ENCODE results near the gene CREB3. TPM values are rescaled to one million over a fixed set of nuclear protein-coding genes. Genes with fewer than 3 reads are reported as not detected.

CREB3 gene
- total RNA-seq, 4 donors from 2014 or later = 17.8 to 39.6 (median 26.2) TPM

DNA sequence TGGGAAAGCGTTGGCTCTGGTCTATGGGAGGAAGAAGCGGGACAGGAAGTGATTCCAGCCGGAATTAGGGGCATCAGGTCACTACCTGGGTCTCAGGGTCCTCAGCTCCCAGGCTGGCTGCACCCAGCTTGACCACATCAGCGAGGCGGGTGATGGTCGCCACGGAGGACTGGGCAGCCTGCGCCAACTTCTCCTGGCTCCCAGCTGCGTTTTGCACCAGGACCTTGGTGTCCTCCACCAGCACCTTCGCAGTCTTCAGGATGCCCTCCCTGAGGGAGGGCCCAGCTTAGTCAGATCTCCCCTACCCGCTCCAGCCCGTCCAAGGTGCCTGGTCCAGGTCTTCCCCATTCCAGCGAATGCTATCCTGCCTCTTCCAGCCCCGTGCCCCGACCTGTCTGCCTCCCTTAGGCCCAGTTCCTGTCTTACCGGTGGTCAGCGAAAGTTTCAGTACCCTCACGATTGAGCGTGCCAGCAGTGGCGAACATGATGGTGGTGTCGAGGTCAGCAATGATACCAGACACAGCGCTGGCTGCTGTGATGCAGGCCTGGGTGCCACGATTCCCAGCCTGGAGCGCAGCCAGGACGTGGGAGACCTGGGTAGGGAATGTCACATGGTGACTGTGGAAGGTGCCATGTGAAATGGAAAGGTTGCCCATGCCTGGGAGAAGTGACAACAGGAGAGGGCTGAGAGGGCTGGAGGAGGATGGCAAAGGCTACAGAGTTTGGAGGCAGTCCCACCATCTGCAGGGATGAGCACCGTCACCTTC lies 28.4 kb upstream of the CREB3 start:
- H3K4me3 ChIP-seq = no peak overlapping the region
- no peaks in the 10 kb centered on the region for H3K4me1 ChIP-seq
- H3K27ac ChIP-seq = no peak overlapping the region
- intact Hi-C loops (cut with DNase I; ENCODE audit: low total_unique reads) (no loop called here), in situ Hi-C loops (cut with MboI; ENCODE audit: low sequenced_read_pairs in 4 of 4) (no loop called here)
- no peaks in the 10 kb centered on the region for H3K27me3 ChIP-seq
- no peak for DNase-seq
- TF ChIP-seq POLR2A (IDR thresholded peaks at IDR 0.05) (no peak), CTCF (IDR thresholded peaks at IDR 0.05 in 4 of 5, conservative IDR thresholded peaks at IDR 0.05 in 1 of 5) (no peak)
- no peaks in the 10 kb centered on the region for H3K9me3 ChIP-seq
- no peak for ATAC-seq
- H3K36me3 ChIP-seq = peaks cover 17 to 100% of the 10 kb centered on the region in 2 donors

DNA sequence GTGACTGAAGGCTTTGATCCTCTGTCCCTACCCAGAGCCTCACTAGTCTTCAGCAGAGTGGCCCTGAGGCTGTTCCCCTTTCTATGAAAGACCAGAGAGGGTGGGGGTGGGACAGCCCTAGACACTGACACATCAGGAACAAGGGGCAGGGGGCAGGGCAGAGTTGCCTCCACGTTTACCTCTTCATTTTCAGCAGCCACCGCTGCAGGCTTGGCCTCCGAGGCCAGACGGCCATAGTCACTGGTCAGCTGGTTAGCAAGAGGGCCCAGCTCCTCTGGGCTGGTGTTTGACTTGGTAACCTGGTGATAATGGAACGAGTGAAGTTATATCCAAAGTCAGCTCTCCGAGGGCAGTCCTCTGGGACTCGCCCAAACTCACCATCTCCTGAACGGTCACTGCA lies 27.1 kb upstream of the CREB3 start:
- intact Hi-C loops (cut with DNase I; ENCODE audit: low total_unique reads) = no loop called here
- H3K4me1 ChIP-seq = no peaks in the 10 kb centered on the region
- no peak overlapping the region for H3K4me3 ChIP-seq
- no peaks in the 10 kb centered on the region for H3K27me3 ChIP-seq
- in situ Hi-C loops (cut with MboI; ENCODE audit: low sequenced_read_pairs in 4 of 4) = no loop called here
- H3K9me3 ChIP-seq = no peaks in the 10 kb centered on the region
- peaks cover 11 to 95% of the 10 kb centered on the region in 2 donors for H3K36me3 ChIP-seq
- H3K27ac ChIP-seq = no peak overlapping the region
- DNase-seq = no peak
- TF ChIP-seq CTCF (IDR thresholded peaks at IDR 0.05 in 4 of 5, conservative IDR thresholded peaks at IDR 0.05 in 1 of 5) (no peak), POLR2A (IDR thresholded peaks at IDR 0.05) (no peak)
- ATAC-seq = no peak

GRCh38 chr9:35705836-35706430 lies 26.5 kb upstream of the CREB3 start:
- Histone ChIP-seq H3K27me3 (no peaks in the 10 kb centered on the region), H3K36me3 (peaks cover 11 to 95% of the 10 kb centered on the region in 2 donors), H3K4me3 (no peak overlapping the region), H3K9me3 (no peaks in the 10 kb centered on the region), H3K27ac (no peak overlapping the region), H3K4me1 (no peaks in the 10 kb centered on the region)
- in situ Hi-C loops (cut with MboI; ENCODE audit: low sequenced_read_pairs in 4 of 4) (no loop called here), intact Hi-C loops (cut with DNase I; ENCODE audit: low total_unique reads) (no loop called here)
- ATAC-seq = no peak
- DNase-seq = no peak
- TF ChIP-seq CTCF (IDR thresholded peaks at IDR 0.05 in 4 of 5, conservative IDR thresholded peaks at IDR 0.05 in 1 of 5) = no peak
- no peak for TF ChIP-seq POLR2A (IDR thresholded peaks at IDR 0.05)

DNA sequence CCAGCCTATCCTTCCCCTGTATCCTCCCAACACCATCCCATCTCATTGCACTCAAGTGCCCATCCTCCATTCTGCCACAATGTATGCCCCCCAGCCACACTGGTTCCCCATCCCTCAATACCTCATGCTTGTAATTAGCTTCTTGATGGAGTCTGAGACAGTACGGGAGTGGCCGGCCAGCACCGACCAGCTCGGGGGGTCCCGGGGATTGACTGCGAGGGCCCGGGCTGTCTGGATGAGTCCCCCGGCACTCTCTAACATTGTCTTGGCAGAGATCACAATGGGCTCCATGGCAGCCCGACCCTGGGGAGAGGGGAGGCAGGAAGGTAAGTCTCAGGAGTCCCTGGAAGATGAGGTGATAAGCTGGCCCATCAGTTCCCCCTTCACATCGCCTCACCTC lies 25.5 kb upstream of the CREB3 start:
- TF ChIP-seq POLR2A (IDR thresholded peaks at IDR 0.05) (no peak), CTCF (IDR thresholded peaks at IDR 0.05 in 4 of 5, conservative IDR thresholded peaks at IDR 0.05 in 1 of 5) (no peak)
- ATAC-seq (no peak), DNase-seq (no peak)
- Histone ChIP-seq H3K36me3 (peaks cover 11 to 95% of the 10 kb centered on the region in 2 donors), H3K4me1 (no peaks in the 10 kb centered on the region), H3K9me3 (no peaks in the 10 kb centered on the region), H3K27ac (no peak overlapping the region), H3K27me3 (no peaks in the 10 kb centered on the region), H3K4me3 (no peak overlapping the region)
- in situ Hi-C loops (cut with MboI; ENCODE audit: low sequenced_read_pairs in 4 of 4) (no loop called here), intact Hi-C loops (cut with DNase I; ENCODE audit: low total_unique reads) (no loop called here)
